HG02840 (cell line): Measurements from ENCODE around the gene TSC1.
"Not testable (repeated sequence)": the region's sequence is repeated elsewhere in the genome, so short reads cannot be mapped to it uniquely, and the experiment has no call there.

Experiments
- ATAC-seq: cut with Tn5 transposase; IDR thresholded peaks from one replicate; pipeline ENCODE4 v1.9.1; 2021; ENCODE audit warnings: mild to moderate bottlenecking, moderate library complexity, moderate number of reproducible peaks; ENCODE audit not compliant: unreplicated experiment, low FRiP score

Gene TSC1

DNA sequence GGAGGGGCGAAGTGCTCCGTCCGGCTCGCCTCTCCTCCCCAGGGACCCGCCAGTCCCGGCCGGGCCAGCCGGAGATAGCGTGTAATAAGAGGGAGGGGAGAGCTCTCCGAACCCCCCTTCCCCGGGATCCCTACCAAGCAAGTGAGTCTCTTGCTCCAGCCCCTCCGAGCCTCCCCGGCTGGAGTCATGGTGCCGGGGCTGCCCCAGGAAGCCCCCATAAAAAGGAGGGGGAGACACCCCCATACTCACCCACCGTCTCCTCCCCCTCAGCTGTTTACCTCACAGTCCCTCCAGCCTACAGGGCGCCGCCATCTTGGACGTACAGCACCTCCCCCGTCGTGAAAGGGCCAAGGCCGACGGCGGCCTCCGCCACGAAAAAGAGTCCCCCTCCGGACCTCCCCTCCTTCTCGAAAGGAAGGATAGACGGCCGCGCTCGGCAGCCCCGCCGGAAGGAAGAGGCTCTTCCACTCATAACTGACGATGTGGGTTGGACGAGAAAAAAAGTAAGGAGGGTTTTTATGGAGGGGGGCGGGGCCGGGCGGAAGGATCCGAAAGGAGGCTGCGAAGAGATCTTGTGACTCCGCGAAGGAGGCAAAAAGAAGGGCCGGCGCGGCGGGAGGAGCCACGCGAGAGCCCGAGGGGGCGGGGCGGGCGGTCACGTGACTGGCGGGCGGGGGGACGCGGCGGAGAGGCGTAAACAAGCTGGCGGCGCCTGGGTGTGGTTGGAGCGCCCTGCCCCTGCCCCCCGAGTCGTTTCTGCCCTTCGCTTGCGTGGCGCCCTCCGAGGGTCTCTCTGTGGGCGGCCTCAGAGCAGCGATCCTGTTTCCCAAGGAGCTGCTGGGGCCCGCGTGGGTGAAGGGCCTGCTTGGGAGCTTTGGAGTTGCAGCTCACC, at the start of gene TSC1:
TSS of gene TSC1 (minus strand) at position 323 of the 892 bp plus-strand sequence. CDS start 15,744 bp downstream, outside the sequence.
- peak; percentile 74 for ATAC-seq

GRCh38 chr9:132993511-132993939, 49.1 kb upstream of the TSC1 start:
- no peak for ATAC-seq

DNA sequence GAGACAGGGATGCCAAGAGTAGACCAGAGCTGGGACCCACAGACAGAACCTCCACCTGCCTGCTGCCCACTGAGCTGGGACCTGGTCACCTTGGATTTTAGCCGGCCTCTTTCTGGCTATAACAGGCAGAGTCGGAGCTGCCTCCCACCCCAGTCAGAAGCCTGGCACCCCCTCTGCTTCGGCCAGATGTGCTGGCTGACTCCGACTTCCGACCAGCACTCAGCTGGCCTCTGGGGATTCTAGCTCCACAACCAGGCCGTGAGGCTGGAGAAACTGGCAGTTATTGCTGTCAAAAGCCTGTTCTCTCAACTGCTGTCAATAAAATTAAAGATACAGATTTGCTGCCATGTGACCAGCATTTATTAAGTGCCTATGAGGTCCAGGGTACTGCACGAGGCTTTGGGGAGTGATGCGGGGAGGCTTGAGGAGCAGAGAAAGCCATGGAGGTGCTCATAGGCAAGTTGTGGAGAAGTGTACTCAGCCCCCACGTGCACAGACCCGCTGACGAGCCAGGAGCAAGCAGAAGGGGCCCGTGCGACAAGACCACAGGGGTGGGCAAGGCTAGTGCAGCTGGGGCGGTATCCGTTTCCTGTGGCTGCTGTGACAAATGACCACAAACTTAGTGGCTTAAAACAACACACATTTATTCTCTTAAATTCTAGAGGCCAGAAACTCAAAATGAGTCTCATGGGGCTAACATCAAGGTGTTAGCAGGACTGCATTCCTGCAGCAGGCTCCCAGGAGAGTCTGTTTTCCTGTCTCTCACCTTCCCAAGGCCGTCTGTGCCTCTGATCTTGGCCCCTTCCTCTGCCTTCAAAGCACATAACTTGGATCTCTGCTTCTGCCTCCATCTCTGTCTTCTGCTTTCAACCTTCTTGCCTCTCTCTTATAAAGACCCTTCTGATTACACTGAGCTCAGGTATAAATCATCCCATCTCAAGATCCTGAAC, 47.2 kb upstream of the TSC1 start:
- ATAC-seq, result no peak

GRCh38 chr9:132990781-132991180, 46.4 kb upstream of the TSC1 start:
- no peak for ATAC-seq

DNA sequence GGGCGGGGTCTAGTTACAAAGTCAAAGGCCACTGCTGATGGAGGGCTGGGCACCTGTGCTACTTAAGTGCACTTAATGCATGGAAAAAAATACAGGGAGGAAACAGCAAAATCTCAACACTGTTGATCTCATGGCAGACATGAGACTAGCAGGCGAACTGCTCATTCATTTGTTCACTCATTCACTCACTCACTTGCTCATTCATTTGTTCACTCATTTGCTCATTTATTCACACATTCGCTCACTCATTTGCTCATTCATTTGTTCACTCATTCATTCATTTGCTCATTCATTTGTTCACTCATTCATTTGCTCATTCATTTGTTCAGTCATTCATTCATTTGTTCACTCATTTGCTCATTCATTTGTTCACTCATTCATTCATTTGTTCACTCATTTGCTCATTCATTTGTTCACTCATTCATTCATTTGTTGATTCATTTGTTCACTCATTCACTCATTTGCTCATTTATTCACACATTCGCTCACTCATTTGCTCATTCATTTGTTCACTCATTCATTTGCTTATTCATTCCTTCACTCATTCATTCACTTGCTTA, 45.7 kb upstream of the TSC1 start:
- not testable (repeated sequence) for ATAC-seq

DNA sequence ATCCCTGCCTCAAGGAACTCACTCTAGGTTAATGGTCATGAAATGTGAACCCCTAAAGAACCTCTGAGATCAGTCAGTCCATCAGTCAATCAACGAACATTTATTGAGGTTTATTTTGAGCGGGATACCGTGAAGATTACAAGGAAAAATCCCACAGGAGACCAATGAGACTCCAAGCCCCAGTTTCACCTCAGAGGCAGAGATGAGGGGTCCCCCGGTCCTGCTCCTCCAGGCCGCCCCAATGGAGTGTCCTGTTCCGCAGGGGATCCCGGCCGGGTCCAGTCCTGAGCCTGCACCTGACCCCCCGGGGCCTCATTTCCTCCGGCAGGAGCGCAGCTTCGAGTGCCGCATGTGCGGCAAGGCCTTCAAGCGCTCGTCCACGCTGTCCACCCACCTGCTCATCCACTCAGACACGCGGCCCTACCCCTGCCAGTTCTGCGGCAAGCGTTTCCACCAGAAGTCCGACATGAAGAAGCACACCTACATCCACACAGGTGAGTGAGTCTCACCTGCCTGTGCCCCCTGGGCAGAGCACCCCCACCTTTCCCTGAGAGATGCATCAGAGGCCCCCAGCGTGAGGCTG, 45.1 kb upstream of the TSC1 start:
- ATAC-seq, result no peak

DNA sequence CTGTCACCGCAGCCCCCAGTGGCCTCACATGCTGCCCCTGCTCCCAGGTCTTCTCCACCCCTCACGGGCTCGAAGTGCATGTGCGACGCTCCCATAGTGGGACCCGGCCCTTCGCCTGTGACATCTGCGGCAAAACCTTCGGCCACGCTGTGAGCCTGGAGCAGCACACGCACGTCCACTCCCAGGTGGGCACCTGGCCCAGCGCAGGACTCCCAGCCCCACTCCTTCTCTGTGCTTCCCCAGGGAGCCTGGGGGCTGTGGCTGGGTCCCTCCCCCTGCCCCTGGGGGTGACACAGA, 44.5 kb upstream of the TSC1 start:
- ATAC-seq, result no peak

DNA sequence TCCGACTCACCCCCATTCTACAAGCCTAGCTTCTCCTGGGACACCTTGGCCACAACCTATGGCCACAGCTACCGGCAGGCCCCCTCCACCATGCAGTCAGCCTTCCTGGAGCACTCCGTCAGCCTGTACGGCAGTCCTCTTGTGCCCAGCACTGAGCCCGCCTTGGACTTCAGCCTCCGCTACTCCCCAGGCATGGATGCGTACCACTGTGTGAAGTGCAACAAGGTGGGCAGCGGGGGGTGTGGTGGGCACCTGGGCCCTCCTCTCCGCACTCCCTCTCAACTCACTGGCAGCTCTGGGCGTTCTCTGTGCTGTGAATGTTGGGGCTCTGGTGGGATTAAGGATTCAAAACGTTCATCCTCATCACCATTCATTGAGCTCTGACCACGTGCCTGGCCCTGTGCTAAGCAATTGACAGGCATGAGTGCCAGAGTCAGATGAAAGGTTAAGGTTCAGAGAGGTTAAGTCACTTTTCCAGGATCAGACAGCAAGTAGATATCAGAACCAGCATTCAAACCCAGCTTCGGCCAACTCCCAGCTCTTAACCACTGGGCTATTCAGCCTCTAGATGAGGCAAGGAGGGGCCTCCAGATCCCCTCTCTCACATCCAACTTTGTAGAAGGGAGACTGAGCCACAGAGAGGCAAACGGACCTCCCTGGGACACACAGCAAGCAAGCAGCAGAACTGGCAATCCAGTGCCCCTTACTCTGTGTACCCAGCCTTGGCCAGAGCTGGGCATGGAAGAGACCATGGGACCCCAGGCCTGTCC, 44.0 kb upstream of the TSC1 start:
- no peak for ATAC-seq

- no peak for ATAC-seq
These were observed 42.5 kb upstream of the TSC1 start for GRCh38 chr9:132986640-132987620.

GRCh38 chr9:132986114-132986513, 41.7 kb upstream of the TSC1 start:
- ATAC-seq, result no peak

DNA sequence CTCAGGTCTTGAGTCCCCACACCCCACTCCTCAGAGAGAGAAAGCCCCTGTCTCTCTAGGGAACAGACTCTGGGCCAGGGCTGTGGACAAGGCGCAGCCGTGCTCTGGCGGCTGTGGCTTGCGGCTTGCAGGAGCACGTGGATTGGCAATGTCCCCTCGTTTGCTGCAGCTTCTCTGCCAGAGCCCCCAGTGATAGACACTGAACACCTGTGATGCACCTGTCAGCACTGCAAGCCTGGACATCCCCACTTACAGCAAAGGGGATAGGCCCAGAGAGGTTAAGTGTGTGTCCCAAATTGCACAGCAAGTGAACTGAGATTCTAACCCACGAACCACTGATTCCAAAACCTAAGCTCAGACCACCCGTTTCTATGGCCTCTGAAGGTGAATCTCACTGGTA, 41.1 kb upstream of the TSC1 start:
- ATAC-seq, result no peak

DNA sequence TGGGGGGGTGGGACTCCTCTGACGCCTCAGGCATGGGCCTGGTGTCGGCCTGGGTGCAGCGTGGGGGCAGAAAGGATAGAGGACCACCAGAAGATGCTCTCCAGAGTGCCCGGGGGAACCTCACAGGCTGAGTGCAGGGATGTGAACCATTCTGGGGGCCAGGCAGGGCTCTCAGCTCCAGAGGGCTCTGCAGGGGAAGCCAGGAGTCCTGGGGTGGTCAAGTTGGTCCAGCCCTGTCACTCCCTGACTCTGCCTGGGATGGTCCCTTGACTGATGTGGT, 40.6 kb upstream of the TSC1 start:
- ATAC-seq, result no peak

DNA sequence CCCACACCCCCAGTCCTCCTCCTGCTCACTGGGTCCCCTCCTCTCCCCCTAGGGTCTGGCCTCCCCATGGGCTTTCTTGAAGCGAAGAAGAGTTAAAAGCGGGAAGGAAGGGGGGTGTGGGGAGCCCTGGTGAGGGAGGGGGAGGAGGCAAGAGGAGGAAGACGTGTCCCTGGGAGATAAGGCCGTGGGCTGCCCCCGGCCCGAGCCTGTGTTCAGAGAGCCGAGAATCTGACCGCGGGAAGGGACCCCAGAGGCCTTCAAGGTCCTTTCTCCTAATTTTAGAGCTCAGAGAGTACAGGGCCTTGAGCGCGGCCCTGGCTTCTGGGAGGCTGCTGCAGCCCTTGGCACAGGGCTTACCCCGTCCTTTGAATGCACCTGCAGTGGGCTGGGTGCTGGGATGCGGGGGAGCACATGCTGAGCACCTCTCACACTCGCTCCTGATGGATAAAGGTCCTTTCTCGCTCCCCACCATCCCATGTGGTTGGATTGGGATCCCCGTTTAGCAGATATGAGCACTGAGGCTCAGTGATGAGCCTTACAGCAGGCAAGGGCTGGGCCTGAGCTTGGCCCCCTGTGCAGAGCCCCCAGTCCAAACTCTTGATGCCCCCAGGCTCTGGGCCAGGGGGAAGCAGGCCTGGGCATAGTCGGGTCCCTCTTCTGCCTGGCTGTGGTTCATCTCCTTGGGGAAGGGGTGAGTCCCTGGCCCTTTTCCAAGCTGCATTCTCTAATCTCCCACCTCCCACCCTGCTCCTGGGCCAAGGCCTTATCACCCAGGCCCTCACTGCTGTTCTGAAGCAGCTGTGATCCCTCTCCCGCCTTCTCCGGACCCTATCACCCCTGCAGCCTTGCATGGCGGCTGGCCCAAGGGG, 40.0 kb upstream of the TSC1 start:
- no peak for ATAC-seq

DNA sequence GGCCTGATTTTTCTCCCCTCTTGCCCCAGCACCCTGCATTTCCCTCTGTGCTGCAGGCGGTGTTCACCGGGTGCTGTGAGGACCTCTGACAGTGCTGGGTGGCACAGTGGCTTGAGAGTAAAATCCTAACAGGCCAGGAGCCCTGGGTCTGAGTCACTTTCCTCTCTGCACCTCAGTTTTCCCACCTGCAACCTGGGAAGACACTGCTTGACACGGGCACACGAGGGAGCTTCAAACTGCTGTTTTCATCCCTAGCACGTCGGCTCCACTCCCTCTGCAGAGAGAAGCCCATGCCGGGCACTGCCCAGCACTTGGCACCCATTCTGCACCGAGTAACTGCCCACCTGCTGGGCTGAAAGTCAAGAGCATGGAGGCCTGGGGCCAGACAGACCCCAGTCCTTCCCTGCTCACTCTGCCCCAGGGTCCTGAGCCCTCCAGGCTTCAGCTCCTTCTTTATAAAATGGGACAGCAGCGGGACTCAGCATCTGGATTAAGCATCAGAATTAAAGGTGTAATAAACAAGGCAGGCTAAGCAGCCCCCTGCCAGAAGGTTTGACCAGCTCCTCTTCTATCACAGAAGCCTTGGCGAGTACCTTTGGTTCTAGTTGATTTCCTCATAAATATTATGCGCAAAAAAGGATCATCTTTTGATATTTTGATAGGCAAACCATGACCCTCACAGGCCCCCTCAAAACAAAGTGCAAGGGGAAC, 39.2 kb upstream of the TSC1 start:
- no peak for ATAC-seq

GRCh38 chr9:132982458-132982857, 38.0 kb upstream of the TSC1 start:
- no peak for ATAC-seq

DNA sequence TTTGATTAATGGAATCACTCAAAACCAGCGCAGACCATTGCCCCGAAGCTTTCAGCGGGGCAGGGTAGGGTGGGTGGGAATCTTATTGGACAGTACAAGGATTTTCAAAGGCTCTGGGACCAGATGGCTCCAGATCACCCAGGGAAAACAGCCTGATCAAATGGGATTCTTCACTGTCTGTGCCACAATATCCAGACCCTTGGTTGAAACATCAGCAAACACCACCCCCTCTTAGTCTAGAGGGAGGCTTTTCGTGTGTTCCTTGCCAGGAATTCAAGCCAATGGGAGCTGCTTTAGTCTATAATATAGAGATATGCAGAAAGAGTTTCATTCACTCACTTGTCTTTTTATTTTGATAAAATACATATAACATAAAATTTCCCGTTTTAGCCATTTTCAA, 35.7 kb upstream of the TSC1 start:
- no peak for ATAC-seq

DNA sequence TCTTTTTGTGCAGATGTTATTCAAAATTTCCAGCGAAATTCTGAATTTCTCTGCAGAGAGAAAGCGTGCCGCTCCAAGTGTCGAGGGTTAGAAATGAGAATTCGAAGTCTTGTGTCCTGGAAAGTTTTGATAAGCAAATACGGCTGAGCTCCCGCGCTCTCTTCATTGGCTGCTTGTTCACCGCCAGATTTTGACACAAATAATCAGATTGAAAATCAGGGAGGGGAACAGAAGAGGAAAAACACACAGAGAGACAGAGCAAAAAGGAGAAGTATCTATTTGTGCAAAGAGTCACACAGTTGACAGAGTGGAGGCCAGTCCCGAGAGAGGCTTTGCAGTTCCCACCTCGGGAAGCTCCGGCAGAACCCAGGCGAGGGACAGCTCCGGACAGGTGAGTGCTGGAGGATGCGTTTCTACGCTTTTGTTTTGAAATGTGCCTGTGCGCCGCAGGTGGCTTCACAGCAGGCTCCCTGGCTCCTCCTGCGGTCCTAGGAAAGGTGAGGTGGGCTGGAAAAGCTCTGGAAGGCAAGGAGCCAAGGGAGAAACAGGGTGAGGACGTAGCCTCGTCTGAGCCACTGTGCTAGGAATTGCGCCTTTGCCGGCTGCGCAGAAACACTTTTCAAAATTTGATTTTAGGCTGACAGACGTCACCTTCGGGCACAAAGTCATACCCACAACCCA, 34.2 kb upstream of the TSC1 start, which contains the start of gene GFI1B:
TSS of gene GFI1B (plus strand) at position 244 of the 681 bp plus-strand sequence. CDS start 7,985 bp downstream, outside the sequence.
- no peak for ATAC-seq
